Cortex of kidney (tissue), 1 donor: ENCODE results near the gene CYTH3.

ENCODE experiments used
- DNase-seq: peaks from one replicate; lab custom pipeline; 2025; lab: John Stamatoyannopoulos, UW

CYTH3 gene

DNA sequence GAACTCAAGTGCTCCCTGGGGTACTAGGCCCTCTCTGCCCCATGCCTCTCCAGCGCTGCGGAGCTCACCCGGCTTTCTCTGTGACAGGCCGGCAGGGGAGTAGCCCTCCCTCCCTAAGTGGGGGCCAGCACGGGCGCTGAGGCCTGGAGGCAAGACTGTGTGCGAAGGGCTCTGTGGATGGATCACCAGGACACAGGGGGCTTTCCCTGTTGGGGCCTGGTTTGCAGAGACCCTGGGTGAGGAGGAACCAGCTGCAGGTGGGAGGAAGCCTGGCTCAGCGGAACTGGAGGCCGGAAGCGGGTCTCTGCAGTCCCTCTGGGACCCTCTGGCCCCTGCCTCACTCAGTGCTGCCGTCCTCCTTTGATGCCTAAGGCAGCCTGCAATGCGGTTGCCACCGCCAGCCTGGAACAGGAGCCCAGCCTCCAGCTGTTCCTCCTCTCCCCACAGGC is 106.0 kb downstream of the CYTH3 start:
- no peak for DNase-seq

DNA sequence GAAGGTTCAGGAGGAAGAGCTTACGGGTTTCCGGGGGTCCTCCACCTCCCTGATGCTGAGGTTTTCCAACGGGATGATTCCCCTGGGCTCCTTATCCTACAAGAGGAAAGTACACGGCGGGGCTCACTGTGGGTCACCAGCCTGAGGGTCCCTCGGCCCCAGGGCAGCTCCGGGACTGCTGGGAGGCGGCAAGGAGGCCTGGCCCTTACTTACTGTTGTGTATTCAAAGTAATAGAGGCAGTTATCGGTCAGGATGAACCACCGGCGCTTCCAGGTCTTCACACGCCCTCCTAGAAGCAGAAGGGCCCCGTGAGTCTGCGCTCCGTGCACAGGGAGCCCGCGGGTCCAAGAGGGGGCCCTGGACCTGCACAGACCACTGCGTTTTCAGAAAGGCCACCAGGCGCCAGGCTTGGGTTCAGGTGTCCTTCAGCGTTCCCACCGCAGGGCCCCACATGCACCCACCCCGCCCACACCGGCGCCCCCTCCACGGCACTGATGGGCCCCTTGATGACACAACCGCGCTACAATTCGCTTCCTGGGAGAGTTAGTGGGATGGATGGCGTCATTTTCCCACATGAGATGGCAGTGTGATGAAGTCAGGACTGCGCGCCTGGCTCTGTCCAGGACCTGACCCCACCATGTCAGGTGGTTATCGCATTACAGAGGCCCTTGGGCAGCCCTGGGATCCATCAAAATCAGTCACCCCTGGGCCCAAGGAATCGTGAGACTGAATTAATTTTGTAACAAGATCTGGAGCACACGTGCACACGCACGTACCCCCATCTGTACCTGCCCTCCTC is 106.7 kb downstream of the CYTH3 start:
- DNase-seq: no peak

DNA sequence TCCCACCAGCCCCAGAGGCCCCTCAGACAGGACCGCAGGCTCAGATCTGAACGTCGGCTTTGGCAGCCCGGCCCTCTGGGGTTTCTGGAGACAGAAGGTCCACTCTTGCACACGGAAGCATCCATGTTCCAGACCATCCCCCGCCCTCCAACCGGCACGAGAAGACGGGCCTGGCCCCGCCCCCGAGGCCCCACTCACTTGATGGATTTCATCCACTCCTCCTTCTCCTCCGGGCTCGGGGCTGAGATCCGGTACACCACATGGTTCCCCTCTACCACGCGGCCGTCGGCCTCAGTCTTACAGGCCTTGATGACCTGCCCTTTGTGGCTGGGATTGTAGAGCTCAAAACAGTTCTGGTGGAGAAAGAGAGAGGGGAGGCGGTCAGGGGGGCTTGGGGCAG is 107.3 kb downstream of the CYTH3 start:
- no peak for DNase-seq

DNA sequence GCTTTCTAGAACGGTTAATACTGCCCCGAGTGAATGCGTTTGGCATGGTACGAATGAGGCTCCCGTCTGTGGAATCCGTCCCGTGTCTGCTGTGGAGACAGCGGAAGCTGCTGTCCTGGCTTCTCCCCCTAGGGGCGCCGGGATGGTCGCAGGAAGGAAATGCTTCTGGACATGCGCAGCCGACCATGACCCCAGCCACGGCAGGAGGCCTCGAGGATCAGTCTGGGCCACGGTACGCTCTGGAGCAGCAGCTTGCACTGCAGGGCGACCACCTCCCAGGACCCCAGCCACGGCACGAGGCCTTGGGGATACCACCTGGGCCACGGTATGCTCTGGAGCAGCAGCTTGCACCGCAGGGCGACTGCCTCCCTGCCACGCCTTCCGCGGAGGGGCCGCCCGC is 107.9 kb downstream of the CYTH3 start:
- no peak for DNase-seq

DNA sequence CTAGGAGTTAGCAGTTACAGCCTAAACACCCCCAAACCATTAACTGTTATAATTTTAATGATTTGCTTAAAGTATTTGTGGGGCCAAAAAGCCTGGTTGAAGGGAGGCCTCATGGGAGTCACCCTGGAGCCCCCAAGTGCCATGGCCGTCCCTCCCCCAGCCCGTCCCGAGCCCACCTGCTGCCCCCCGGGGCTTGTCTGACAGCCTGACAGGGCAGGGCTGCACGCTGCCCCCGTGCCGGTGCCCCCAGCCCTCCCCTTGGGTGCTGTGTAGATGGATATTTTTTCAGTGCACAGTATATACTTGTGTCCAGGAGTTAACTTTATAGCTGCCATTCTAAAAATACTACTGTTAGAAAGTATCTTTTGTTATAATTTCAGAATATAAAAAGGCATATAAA is 108.4 kb downstream of the CYTH3 start:
- DNase-seq: no peak

DNA sequence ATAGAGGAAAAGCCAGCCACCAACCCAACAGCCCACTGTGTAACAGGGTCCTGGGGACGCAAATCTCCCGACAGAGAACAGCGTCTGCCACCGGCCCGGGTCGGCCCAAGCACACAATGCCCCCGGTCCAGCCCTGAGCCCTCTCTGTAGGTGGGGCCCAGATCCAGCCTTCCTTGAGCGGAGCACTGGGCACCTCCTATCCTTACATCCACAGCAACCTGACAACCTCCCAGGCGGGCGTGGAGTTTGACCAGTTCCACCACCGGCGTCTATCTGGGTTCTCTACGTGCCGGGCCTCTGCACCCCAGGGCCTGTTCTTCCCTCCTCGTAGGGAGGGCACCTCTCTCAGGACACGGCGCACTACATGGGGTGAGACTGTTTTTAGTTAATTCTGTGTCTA is 109.0 kb downstream of the CYTH3 start:
- DNase-seq: no peak

DNA sequence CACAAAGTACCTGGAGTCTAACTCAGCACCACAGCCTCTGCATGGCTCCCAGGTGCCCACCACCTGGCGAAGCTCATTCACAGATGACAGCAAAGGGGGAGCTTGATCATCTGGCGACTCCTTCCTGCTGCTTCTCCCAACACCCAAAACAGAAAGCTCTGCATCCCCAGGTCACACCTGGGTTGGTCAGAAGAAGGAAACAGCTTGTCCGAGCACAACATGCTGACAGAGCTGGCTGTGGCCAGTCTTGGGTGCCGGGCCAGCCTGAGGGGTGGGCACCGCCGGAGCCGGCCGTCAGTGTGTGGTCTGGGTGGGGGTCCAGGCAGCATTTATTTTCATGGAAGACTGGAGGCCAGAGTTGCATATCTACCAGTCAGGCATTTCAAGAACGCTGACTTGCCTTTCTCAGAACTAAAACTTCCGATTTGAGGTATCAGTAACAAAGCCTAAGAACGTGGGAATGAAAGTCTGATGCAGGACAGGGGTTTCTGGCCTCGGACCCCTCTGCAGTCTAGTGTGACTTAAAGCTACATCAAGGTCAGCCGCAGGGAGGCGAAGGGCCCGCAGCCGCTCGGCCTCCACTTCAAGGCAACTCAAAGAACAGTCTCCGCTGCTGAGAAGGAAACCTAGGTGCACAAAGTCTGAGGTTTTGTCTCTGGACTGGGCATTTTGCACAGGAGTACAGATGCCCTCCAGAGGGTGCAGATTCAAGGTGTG is 109.6 kb downstream of the CYTH3 start:
- DNase-seq: no peak

DNA sequence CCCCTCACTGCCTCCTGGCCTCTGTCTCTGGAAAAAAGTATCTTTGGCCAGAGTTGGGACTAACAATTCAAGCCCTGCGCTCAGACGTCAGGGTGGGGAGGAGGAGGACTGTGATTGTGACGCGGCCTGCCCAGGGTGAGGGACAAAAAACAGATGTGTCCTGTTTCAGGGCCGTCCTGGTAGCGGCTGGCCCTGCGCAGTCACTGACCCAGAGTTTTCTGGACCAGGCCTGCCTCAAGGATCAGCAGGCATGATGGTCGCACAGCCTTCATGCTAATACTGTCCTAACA is 110.1 kb downstream of the CYTH3 start:
- DNase-seq: no peak

DNA sequence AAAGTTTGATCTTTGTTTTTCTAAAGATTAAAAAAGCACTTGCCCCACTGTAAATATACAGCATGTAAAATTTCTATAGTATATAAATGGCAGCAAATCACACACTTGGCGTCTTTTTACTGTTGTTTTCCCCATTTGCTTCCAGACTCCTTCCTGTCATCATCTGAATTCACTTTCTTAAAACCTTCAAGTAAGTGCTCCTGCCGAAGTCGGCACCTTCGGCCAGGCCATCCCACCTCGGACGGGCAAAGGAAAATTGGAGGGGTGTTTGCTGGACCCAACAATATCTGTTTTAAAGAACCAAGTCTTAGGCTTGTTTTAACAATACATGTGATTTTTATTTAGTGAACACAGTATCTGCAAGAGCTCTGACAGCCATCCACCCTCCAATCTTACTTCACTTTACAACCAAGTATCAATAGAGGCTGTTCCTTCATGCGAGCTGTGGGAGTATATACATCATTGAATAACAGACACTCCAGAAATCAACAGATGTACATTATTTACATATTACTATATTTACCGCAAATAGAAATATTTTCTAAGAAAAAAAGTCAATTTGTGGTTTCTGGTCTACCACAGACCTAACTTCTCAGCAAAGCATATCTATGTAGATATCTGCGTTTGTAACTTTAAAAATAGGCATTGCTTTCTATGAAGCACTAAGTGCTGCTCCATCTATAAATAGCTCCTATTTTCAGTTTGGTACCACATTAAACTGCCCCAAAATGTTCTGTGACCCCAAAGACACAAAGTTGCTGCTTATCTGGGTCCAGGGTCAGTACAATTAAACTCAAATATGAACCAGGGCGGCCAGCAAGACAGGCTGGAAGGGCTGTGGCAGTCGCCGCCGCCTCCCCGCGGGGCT is 110.7 kb downstream of the CYTH3 start:
- no peak for DNase-seq

DNA sequence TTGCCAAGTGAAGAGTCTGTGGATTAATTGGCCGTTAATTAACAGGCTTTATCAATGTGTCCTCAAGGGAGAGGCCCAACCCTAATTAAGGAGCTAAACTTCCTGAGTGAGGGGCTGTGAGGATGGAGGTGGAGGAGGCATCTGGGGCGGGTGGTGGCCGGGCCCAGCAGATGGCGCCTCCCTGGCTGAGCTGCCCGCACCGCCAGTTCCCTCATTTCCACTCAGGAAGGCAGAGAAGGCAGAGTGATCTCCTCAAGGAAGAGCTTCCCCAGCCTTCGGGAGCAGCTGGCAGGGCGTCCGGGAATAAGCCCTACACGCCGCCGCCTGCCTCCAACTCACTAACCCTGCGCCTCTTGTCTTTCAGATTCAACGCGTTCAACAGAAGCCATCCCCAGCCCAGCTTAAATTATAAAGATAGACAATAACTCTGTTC is 112.2 kb downstream of the CYTH3 start:
- DNase-seq: no peak

DNA sequence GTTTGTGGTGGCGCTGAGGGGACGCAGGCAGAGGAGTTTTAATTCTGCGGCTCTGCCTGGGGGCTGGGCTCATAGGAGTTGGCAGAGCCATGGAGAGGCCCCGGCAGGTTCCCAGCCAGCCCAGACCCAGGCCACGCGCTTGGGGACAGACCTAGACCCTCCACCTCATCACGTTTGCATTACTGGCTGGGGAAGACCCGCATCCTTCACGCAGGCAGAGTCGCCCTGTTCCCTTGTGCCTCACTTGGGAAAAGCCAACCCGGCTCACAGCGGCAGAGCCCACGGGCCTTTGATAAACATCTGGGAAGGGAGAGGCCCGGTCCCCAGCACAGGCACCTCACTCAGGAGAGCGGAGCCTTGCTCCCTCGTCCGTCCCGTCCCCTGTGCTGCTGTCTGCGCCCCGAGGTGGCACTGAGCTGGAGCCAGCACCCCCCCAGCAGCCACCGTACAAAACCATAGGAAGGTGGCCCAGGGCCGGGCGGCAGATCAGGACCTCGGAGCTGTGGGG is 112.8 kb downstream of the CYTH3 start:
- DNase-seq: no peak

DNA sequence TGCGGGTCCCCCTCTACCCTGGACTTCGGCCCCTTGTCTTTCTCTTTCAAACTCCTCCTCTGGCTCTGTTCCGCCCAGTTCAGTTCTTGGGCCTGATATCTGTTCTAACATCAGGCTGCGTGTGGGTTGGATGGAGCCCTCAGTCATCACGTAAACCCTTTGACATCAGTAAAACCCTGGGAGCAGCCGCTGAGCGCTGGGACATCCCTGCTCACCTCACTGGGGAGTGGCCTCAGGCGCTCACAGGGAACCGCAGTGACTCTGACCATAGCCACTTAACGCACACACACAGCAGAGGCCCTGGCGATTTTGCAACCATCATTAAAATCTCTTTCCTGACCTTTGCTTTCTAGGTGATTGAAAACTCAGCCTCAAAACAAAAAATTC is 113.3 kb downstream of the CYTH3 start:
- DNase-seq: no peak

DNA sequence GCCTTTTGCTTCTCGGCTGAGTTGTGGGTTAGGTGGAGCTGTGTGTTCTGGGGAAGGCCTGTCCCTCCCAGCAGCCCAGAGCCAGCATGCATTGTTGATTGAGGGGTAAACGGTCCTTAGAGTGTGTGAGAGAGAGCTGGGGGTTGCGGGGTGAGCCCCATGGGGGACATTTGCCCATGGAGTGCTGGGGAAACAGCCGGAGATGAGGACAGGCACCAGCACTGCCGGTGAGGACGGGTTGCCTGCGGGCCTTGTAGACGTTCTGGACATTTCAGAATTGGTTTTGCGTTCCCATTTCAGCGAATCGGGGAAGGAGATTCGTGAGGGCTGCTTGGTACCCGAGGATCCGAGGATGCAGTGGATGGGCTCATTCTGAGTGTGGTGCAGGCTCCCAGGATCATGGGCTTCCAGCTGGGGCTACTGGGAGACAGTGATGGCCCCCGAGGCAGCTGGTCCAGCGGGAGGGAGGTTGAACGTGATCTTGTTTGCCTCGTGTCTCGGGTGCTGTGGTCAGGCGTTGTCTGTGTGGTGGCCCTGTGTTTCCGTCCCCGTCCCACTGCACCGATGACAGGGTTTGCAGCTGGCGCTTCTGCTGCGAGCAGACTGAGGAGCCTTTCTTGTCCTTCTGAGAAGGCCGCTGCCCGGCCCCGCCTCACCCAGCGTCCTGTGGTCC is 113.9 kb downstream of the CYTH3 start:
- DNase-seq: no peak

DNA sequence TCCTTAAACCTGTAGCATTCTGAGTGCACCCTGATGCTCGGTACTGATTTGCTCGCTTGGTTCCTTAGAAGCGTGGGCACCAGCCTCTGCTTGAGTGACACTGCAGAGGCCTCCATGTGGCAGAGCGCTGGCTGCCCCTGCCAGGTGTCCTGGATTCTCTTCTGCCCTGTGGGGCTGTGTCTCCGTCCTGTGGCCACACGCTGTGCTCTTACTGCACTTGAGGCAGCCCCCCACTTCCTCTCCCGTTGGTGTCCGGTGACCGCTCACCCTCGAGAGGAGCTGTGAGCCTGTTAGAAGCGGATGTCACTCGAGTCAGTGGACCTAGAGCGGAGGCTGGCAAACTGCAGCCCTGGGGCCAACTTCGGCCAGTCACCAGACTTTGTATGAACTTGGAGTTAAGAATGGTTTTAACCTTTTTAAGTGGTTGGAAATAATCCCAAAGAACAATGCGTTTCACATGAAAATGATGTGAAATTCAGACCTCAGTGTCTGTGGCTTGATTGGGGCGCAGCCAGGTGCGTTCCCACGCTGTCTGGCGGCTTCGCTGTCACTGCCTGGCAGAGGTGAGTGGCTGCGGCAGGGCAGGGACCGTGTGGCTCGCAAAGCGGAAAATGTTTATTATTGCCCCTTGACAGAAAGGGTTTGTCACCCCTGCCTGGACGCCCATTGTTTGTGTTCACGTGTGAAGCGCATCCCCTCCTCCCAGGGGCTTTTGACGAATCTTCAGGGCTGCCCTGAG is 114.6 kb downstream of the CYTH3 start:
- no peak for DNase-seq

DNA sequence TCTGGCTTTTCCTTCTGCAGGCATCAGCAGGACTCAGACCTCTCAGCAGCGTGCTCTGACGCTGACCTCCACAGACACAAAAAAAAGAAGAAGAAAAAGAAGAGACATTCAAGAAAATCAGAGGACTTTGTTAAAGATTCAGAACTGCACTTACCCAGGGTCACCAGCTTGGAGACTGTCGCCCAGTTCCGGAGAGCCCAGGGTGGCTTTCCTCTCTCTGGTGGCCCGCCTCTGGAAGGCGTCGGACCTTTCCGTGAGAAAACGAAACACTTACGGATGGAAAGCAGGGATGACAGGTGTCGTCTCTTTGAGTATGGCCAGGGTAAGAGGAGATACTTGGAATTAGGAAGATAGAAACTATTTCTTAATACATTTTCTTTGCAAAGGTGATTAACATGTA is 115.7 kb downstream of the CYTH3 start:
- no peak for DNase-seq

DNA sequence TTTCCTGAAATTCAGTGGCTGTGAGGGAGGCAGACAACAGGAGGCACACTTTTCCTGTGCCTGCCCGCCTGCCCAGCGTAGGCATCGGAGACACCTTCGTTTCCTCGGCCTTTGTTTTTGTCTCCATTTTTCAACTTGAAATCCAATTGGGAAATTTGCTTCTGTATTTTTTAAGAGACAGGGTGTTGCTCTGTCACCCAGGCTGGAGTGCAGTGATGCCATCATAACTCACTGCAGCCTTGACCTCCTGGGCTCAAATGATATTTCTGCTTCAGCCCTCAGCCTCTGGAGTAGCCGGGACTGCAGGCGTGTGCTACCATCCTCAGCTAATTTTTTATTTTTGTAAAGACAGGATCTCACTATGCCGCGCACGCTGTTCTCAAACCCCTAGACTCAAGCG is 116.8 kb downstream of the CYTH3 start:
- DNase-seq: no peak

DNA sequence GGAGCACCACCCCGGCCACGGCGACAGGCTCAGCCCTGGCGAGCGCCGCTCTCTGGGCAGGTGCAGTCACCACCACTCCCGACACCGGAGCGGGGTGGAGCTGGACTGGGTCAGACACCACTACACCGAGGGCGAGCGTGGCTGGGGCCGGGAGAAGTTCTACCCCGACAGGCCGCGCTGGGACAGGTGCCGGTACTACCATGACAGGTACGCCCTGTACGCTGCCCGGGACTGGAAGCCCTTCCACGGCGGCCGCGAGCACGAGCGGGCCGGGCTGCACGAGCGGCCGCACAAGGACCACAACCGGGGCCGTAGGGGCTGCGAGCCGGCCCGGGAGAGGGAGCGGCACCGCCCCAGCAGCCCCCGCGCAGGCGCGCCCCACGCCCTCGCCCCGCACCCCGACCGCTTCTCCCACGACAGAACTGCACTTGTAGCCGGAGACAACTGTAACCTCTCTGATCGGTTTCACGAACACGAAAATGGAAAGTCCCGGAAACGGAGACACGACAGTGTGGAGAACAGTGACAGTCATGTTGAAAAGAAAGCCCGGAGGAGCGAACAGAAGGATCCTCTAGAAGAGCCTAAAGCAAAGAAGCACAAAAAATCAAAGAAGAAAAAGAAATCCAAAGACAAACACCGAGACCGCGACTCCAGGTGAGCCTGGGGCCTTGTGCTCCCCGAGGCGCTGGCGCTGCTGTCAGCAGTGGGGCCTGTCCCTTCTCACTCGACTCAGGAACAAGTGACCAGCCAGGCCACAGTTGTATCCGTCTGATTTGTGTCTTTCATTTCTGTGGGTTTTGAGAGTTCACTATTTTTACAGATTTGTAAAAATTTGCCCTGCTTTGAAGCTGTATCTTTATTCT is 117.7 kb downstream of the CYTH3 start:
- no peak for DNase-seq

DNA sequence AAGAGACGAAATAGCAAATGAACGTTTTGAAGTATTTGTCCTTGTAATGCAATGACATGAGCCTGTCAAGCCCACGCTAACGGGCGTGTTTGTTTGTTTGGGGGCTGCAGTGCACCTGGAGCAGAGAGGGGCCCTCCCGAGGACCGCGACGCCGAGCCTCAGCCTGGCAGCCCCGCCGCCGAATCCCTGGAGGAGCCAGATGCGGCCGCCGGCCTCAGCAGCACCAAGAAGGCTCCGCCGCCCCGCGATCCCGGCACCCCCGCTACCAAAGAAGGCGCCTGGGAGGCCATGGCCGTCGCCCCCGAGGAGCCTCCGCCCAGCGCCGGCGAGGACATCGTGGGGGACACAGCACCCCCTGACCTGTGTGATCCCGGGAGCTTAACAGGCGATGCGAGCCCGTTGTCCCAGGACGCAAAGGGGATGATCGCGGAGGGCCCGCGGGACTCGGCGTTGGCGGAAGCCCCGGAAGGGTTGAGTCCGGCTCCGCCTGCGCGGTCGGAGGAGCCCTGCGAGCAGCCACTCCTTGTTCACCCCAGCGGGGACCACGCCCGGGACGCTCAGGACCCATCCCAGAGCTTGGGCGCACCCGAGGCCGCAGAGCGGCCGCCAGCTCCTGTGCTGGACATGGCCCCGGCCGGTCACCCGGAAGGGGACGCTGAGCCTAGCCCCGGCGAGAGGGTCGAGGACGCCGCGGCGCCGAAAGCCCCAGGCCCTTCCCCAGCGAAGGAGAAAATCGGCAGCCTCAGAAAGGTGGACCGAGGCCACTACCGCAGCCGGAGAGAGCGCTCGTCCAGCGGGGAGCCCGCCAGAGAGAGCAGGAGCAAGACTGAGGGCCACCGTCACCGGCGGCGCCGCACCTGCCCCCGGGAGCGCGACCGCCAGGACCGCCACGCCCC is 118.5 kb downstream of the CYTH3 start:
- no peak for DNase-seq

DNA sequence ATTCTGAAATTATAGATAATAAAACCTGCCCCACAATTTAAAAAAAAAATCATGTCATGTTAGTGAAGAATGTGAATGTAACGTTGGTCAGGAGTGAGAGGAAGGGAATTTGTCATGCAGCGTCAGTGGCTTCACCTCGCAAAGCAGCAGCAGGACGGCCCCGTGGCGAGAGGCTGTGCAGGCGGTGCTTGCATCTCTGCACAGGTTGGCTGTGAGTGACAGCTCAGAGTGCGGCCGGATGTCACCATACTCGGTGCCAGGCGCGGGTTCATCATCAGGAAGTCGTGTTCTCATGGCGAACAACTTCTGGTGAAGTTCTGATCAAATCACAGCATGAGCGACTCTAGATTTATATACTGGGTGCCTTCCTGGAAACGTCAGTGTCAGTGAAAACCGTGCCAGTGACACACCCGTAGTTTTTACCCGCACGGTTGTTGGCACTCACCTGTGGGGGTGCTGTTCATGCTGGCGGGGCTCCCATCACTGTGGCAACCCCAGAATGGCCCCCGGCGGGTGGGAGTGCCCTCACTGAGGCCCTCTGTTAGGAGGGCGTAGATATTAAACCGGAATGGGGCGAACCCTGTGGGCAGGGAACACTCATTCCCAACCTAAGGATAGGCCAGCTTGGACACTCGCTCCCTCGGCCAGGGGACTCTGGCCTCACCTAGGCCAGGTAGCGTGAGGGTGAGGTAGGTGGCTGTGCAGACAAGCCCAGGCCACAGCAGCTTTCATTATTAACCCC is 120.3 kb downstream of the CYTH3 start:
- DNase-seq: no peak
